NCI-H2029 (cell line): ENCODE measurements around the gene PLA2G4F.
A peak's percentile ranks its signal among the peaks of the same experiment; 100 is the strongest.

Experiments used
- DNase-seq: peaks from one replicate; lab custom pipeline; 2025; lab: John Stamatoyannopoulos, UW

The PLA2G4F gene

GRCh38 chr15:42165106-42165505, 8.7 kb upstream of the PLA2G4F start:
- no peak for DNase-seq

- no peak for DNase-seq
Measured at GRCh38 chr15:42163947-42164550, 7.6 kb upstream of the PLA2G4F start.

- DNase-seq = no peak
Measured at GRCh38 chr15:42163291-42163690, 6.9 kb upstream of the PLA2G4F start.

- no peak for DNase-seq
Measured at GRCh38 chr15:42160136-42160535, 3.7 kb upstream of the PLA2G4F start.

GRCh38 chr15:42159381-42160015, 3.1 kb upstream of the PLA2G4F start:
- no peak for DNase-seq

- DNase-seq = no peak
Measured at GRCh38 chr15:42158941-42159340, 2.5 kb upstream of the PLA2G4F start.

GRCh38 chr15:42157981-42158765, 1.7 kb upstream of the PLA2G4F start:
- DNase-seq = no peak

- DNase-seq = no peak
Measured at GRCh38 chr15:42157381-42157780, 945 bp upstream of the PLA2G4F start.

GRCh38 chr15:42155546-42156242, 742 bp downstream of the PLA2G4F start:
- DNase-seq = no peak

- no peak for DNase-seq
Measured at GRCh38 chr15:42154956-42155355, 1.5 kb downstream of the PLA2G4F start.

- DNase-seq = no peak
Measured at GRCh38 chr15:42154212-42154941, 2.1 kb downstream of the PLA2G4F start.

- no peak for DNase-seq
Measured at GRCh38 chr15:42153874-42154211, 2.6 kb downstream of the PLA2G4F start.

GRCh38 chr15:42152921-42153698, 3.3 kb downstream of the PLA2G4F start:
- no peak for DNase-seq

- peak; percentile 44 for DNase-seq
Measured at GRCh38 chr15:42152196-42152920, 4.1 kb downstream of the PLA2G4F start.

- no peak for DNase-seq
Measured at GRCh38 chr15:42151736-42152135, 4.7 kb downstream of the PLA2G4F start.

- no peak for DNase-seq
Measured at GRCh38 chr15:42151141-42151561, 5.3 kb downstream of the PLA2G4F start.

- no peak for DNase-seq
Measured at GRCh38 chr15:42150219-42150970, 6.0 kb downstream of the PLA2G4F start.

- DNase-seq = no peak
Measured at GRCh38 chr15:42149493-42150218, 6.8 kb downstream of the PLA2G4F start.
